ENCODE measurements around the gene NRBF2. TPM values are rescaled to one million over a fixed set of nuclear protein-coding genes. Genes with fewer than 3 reads are reported as not detected.

Gene NRBF2
- total RNA-seq, 1 experiment from 2014 or later, result 22.1 TPM

- Histone ChIP-seq H4K20me1 (ENCODE audit: insufficient read depth) (peaks cover 65% of the 10 kb centered on the region), H3K27ac (no peak overlapping the region), H3K36me3 (ENCODE audit: low read depth) (peaks cover 7% of the 10 kb centered on the region), H3K27me3 (ENCODE audit: insufficient read depth, low read depth) (no peaks in the 10 kb centered on the region), H3K4me2 (no peak overlapping the region), H3K9me2 (ENCODE audit: insufficient read depth) (no peaks in the 10 kb centered on the region), H3K4me3 (no peak overlapping the region), H3K79me2 (ENCODE audit: low read depth) (peaks cover 95% of the 10 kb centered on the region), H3F3A (ENCODE audit: insufficient read depth, low read depth) (no peaks in the 10 kb centered on the region), H2AFZ (no peak overlapping the region), H3K4me1 (replicated peaks; ENCODE audit: insufficient read depth) (no peaks in the 10 kb centered on the region), H3K9me3 (ENCODE audit: insufficient read depth, low read depth) (no peaks in the 10 kb centered on the region)
- ChIA-PET CTCF (no interaction called here), POLR2A (ENCODE audit: unreplicated experiment) (no interaction called here)
- no peak for DNase-seq
- intact Hi-C loops (cut with micrococcal nuclease; ENCODE audit: unreplicated experiment), result no loop called here
- TF ChIP-seq, protein P1, sequence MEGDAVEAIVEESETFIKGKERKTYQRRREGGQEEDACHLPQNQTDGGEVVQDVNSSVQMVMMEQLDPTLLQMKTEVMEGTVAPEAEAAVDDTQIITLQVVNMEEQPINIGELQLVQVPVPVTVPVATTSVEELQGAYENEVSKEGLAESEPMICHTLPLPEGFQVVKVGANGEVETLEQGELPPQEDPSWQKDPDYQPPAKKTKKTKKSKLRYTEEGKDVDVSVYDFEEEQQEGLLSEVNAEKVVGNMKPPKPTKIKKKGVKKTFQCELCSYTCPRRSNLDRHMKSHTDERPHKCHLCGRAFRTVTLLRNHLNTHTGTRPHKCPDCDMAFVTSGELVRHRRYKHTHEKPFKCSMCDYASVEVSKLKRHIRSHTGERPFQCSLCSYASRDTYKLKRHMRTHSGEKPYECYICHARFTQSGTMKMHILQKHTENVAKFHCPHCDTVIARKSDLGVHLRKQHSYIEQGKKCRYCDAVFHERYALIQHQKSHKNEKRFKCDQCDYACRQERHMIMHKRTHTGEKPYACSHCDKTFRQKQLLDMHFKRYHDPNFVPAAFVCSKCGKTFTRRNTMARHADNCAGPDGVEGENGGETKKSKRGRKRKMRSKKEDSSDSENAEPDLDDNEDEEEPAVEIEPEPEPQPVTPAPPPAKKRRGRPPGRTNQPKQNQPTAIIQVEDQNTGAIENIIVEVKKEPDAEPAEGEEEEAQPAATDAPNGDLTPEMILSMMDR (conservative IDR thresholded peaks at IDR 0.05), result no peak
- no peak for TF ChIP-seq EZH2 (IDR thresholded peaks at IDR 0.05; ENCODE audit: low read depth)
- BruUV-seq (replicated peaks), result no TSS peak
These were observed 9.0 kb downstream of the NRBF2 start for GRCh38 chr10:63142136-63142535.

DNA sequence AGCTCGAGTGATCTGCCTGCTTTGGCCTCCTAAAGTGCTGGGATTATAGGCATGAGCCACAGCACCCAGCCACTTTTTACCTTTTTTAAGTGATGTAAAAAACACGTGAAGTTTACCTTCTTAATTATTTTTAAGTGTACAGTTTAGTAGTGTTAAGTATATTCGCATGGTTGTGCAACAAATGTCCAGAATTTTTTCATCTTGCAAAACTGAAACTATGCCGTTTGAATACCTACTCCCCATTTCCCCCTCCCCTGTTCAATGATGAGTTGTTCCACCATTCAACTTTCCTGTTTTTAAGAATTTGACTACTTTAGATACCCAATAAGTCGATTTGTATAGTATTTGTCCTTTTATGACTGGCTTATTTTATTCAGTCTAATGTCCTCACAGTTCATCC lies 10.9 kb downstream of the NRBF2 start:
- Histone ChIP-seq H3F3A (ENCODE audit: insufficient read depth, low read depth) (no peaks in the 10 kb centered on the region), H3K9me3 (ENCODE audit: insufficient read depth, low read depth) (no peaks in the 10 kb centered on the region), H4K20me1 (ENCODE audit: insufficient read depth) (peaks cover 60% of the 10 kb centered on the region), H3K9me2 (ENCODE audit: insufficient read depth) (no peaks in the 10 kb centered on the region), H3K4me1 (replicated peaks; ENCODE audit: insufficient read depth) (no peaks in the 10 kb centered on the region), H3K79me2 (ENCODE audit: low read depth) (peaks cover 90% of the 10 kb centered on the region), H3K27ac (no peak overlapping the region), H3K36me3 (ENCODE audit: low read depth) (peaks cover 7% of the 10 kb centered on the region), H3K4me2 (no peak overlapping the region), H2AFZ (no peak overlapping the region), H3K27me3 (ENCODE audit: insufficient read depth, low read depth) (no peaks in the 10 kb centered on the region), H3K4me3 (no peak overlapping the region)
- intact Hi-C loops (cut with micrococcal nuclease; ENCODE audit: unreplicated experiment), result no loop called here
- BruUV-seq (replicated peaks), result no TSS peak
- ChIA-PET CTCF (interaction anchor here (0.7 kb wide), 1 partner anchor 551 kb away, joined by 4 read pairs; no protein-coding TSS in a partner anchor), POLR2A (ENCODE audit: unreplicated experiment) (no interaction called here)
- DNase-seq, result no peak
- no peak for TF ChIP-seq EZH2 (IDR thresholded peaks at IDR 0.05; ENCODE audit: low read depth)
- TF ChIP-seq, protein P1 (conservative IDR thresholded peaks at IDR 0.05), result no peak

DNA sequence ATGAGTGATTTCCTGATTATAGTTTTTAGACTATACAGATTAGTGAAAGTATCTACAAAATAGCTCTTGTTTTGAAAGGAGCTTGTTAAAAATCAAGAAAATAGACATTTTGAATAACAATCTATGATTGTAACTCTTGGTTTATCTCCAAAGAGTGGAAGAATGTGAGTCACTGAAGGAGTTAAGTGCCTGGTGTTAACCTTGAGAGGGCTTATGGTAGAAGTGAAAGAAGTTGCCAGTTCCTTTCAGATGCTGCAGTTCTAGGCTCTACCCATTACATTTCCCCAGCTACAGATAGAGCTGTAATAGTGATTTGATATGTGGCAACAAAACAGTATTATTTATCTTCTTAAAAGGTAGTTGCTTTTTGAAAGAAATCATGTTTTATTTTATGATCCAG lies 12.7 kb downstream of the NRBF2 start:
- Histone ChIP-seq H3K9me3 (ENCODE audit: insufficient read depth, low read depth) (no peaks in the 10 kb centered on the region), H2AFZ (no peak overlapping the region), H3K27me3 (ENCODE audit: insufficient read depth, low read depth) (no peaks in the 10 kb centered on the region), H3K4me3 (no peak overlapping the region), H3K9me2 (ENCODE audit: insufficient read depth) (no peaks in the 10 kb centered on the region), H3F3A (ENCODE audit: insufficient read depth, low read depth) (no peaks in the 10 kb centered on the region), H4K20me1 (ENCODE audit: insufficient read depth) (peaks cover 42% of the 10 kb centered on the region), H3K79me2 (ENCODE audit: low read depth) (peaks cover 76% of the 10 kb centered on the region), H3K27ac (no peak overlapping the region), H3K4me2 (no peak overlapping the region), H3K4me1 (replicated peaks; ENCODE audit: insufficient read depth) (no peaks in the 10 kb centered on the region), H3K36me3 (ENCODE audit: low read depth) (peaks cover 7% of the 10 kb centered on the region)
- no TSS peak for BruUV-seq (replicated peaks)
- ChIA-PET CTCF (no interaction called here), POLR2A (ENCODE audit: unreplicated experiment) (no interaction called here)
- intact Hi-C loops (cut with micrococcal nuclease; ENCODE audit: unreplicated experiment), result no loop called here
- no peak for DNase-seq
- TF ChIP-seq, protein P1 (conservative IDR thresholded peaks at IDR 0.05), result no peak
- no peak for TF ChIP-seq EZH2 (IDR thresholded peaks at IDR 0.05; ENCODE audit: low read depth)
